SKM-1 treated with dmso at 0.1 percent for 144 hours (cell line): ENCODE measurements around the gene RNF220.

ENCODE experiments used
- DNase-seq: peaks from one replicate; lab custom pipeline; 2025; ENCODE audit not compliant: unreplicated experiment; lab: John Stamatoyannopoulos, UW

Gene RNF220

GRCh38 chr1:44431861-44432260, 26.8 kb downstream of the RNF220 start:
- no peak for DNase-seq

- DNase-seq: no peak
These were observed 28.2 kb downstream of the RNF220 start for GRCh38 chr1:44433209-44433608.

DNA sequence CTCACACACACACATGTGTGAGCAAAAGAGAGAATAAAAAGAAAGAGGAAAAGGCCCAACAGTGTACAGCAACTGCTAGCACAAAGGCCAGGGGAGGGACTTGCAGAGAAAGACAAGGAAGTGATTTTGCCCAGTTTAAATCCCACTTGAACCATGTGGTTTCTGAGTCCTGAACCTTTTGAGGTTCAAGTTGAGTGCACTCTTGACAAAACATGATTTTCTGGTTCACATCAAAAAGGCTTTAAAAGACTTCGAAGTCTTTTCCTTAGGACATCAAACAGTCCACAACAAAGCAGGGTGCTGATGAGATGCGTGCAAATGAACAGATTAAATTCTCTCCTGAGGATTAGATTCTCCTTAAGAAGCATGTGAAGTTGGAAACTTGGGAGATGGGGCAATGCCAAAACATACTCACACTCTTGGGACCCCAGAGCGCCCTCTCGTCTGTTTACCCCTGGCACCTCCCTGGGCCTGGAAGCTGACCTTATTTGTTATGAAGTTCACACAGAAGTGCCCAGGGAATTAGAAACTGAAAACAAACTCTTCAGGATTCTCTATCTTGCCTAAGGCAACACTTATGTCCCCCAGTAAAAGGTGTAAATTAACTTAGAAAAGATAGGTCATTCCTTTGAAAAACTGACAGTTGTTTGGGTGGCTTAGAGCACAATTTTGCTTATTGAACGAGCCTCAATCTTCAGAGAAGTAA, 31.5 kb downstream of the RNF220 start:
- no peak for DNase-seq

- no peak for DNase-seq
These were observed 32.2 kb downstream of the RNF220 start for GRCh38 chr1:44437107-44437716.

DNA sequence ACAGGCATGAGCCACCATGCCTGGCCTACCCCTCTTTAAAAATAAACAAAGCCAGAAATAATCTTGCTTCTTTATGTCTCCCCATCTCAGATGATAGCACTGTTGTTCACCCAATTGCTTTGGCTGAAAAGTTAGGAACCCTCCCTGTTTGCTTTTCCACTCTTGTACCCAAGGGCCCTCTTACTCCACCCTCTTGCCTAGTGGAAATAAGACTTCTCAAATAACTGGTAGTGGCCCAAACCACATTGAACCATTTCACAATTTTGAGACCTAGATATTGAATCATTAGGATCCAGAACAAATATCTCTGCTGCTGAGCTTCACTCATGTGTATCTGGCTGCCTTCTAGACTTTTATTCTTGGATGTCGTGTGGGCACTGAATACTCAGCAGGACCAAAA, 37.7 kb downstream of the RNF220 start:
- no peak for DNase-seq

GRCh38 chr1:44447051-44447810, 42.2 kb downstream of the RNF220 start:
- DNase-seq: no peak

- DNase-seq: no peak
These were observed 48.8 kb downstream of the RNF220 start for GRCh38 chr1:44453798-44454349.

- DNase-seq: no peak
These were observed 49.6 kb downstream of the RNF220 start for GRCh38 chr1:44454704-44455103.

- DNase-seq: no peak
These were observed 55.2 kb downstream of the RNF220 start for GRCh38 chr1:44460107-44460882.

DNA sequence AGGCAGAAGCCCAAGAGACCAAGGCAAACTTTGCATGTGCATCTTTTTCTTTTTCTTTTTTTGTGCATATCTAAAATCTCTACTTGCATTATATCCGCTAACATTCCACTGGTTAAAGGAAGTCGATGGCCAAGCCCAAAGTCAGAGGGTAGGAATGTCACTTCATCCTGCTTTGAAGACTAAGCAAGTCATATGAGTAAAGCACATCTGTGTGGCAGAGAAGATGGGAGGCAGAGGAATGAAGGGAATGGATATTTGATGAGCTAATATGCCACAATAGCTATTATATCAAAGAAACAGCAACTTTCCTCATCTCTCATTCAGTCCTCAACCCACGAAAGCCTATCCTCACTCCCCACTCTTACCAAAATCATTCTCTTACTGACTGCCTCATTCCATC, 59.3 kb downstream of the RNF220 start:
- DNase-seq: no peak

DNA sequence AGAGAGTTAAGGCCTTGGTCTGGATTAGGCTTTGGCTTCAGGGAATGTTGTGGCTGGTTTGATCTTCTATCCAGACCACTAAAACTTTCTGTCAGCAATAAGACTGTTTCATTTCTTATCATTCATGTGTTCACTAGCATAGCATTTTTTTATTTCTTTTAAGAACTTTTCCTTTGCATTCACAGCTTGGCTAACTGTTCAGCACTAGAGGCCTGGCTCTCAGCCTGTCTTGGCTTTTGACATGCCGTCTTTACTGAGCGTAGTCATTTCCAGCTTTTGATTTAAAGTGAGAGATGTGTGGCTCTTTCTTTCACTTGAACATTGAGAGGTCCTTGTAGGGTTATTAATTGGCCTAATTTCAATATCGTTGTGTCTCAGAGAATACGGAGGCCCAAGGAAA, 62.5 kb downstream of the RNF220 start:
- DNase-seq: no peak

- no peak for DNase-seq
These were observed 66.9 kb downstream of the RNF220 start for GRCh38 chr1:44471911-44472453.

GRCh38 chr1:44472620-44473525, 67.8 kb downstream of the RNF220 start:
- no peak for DNase-seq

- no peak for DNase-seq
These were observed 71.8 kb downstream of the RNF220 start for GRCh38 chr1:44476891-44477290.

DNA sequence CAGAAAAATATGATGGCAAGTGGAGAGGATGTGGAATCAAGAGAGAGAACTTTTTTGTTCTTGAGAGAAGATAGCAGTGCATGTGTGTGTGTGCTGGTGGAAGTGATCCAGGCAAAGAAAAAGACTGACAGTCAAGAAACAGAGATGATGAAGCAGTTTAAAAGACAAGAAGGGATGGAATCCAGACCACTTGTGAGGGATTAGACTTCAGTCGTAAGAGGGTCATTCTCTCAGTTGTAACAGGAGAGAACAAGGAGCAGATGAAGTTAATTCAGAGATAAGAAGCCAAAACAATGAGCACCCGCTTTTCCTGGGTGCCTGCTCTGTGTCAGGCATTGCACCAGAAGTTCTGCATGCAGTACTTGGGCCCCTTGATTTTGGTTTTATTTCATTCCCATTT, 76.6 kb downstream of the RNF220 start:
- no peak for DNase-seq

DNA sequence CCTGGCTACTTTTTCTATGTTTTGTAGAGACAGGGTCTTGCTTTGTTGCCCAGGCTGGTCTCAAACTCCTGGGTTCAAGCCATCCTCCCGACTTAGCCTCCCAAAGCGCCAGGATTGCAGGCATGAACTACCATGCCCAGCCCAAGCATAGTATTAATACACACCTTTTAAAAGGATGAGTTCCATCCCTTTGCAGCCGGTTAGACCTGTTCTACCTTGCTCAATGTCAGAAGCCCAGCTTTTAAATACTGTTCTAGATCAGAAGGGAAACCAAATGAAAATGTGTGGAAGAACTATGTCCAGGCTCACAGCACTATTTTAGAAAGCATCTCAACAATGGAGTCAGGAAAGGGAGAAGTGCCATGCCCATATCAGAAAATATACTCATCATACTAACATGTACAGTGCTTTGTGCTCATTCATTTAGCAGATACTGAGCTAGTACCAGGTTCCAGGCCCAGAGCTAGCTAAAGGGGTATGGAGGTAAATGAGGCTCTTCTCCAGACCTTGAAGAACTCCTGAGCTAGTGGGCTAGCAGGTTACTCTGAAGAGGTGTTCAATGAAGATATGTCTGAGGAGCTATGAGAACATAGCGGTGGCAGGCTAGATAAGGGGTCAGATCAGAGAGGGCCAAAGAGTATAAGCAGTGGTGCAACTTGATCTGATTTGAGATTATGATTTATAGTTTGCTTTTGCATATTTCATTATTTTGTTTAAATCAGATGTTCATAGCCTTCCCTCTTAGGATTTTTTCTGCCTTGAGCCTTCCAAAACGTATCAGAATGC, 78.2 kb downstream of the RNF220 start:
- no peak for DNase-seq

DNA sequence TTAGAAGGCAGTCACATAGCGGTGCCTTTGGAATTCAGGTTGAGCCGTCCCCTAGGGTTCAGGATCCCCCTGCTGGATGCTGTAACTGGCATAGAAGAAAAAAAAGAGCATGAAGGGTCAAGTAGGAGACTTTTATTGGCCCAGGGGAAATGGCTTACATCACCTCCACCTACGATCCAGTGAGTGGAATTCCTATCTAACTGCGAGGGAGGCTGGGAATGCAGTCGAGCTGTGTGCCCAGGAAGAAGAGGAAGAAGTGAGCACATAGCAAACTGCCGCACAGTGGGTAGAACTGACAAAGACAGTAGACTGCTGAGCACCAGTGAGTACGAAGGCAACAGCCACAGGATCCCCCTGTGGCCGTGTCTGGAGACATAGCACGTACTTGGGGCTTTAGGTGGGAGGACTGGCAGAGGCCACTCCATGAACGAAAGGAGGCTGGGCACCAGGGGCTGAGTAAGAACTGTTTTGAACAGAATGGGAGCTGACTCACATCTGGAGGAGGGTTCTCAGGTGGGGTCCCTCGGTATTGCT, 79.2 kb downstream of the RNF220 start:
- no peak for DNase-seq

- peak; percentile 73 for DNase-seq
These were observed 80.3 kb downstream of the RNF220 start for GRCh38 chr1:44485229-44485933.
